GM19240 (cell line): ENCODE measurements around the gene TRABD2B.

Experiments
- DNase-seq: peaks from one replicate; pipeline ENCODE4 v3.0.0; 2011; ENCODE audit warnings: low spot score; ENCODE audit not compliant: insufficient read length

TRABD2B gene

GRCh38 chr1:47997289-47998200 is at the start of gene TRABD2B:
TRABD2B (minus strand) TSS chr1:47997385.
- DNase-seq, result peak; percentile 88

- no peak for DNase-seq
Measured at GRCh38 chr1:48044311-48044710, 47.1 kb upstream of the TRABD2B start.

- DNase-seq, result no peak
Measured at GRCh38 chr1:48043622-48044021, 46.4 kb upstream of the TRABD2B start.

- no peak for DNase-seq
Measured at GRCh38 chr1:48040154-48040553, 43.0 kb upstream of the TRABD2B start.

GRCh38 chr1:48039088-48040054 is 42.2 kb upstream of the TRABD2B start:
- DNase-seq, result no peak

DNA sequence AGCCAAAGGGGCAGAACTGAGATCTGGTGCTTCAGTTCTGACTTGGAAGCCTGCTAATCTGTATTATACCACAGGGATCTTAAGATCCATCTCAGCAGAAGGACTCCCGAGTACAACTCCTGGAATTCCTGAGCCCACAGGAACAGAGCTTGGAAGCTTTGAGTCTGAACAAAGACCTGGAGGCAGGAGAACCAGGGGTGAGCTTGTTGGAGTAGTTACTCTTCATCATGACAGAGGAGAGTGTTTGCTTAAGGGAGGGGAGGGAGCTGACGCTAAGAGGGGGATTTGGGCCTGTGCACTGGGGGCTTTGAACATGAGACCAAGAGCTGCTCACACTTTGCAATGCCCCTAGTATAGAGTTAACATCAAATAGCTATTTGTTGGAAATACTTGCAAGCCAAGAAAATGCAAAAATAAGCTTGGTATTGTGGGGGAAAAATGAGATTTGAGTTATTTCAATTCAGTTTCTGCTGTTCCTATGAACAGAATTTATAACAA is 41.1 kb upstream of the TRABD2B start:
- no peak for DNase-seq

GRCh38 chr1:48036710-48037355 is 39.6 kb upstream of the TRABD2B start:
- no peak for DNase-seq

GRCh38 chr1:48035371-48036141 is 38.4 kb upstream of the TRABD2B start:
- DNase-seq, result no peak

DNA sequence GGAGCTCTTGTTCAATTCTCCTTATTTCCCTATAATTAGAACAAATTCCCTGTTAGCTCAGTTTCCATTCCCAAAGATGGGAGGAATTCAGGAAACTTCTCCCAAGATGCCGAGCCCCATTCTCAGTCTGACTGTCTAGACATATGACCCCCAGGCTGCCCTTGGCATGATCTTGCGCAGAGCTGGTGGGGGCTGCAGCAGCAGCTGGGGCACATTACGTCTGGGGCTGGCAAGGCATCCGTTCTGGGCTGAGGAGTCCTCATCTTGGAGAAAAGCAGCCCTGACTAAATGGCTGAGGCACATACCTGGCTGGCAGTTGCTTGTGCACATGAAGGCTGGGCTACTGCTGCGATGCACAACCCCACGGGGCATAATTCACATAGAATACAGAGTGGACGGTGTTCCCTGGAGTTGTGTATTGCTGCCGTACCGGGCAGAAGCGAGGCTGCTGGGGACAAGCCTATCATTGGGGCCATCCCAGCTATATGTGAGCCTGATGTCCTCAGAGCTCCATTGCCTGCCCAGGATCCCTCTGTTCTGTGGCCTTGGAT is 36.4 kb upstream of the TRABD2B start:
- no peak for DNase-seq

DNA sequence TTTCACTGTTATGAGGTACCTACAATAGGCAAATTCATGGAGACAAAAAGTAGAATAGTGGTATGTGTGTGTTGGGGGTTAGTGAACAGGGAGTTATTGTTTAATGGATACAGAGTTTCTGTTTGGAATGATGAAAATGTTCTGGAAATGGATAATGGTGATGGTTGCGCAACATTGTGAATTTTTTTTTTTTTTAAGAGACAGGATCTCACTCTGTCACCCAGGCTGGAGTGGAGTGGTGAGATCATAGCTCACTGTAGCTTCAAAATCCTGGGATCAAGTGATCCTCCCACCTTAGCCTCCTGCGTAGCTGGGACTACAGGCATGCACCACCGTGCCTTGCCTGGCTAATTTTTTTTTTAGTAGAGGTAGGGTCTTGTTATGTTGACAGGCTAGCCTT is 34.5 kb upstream of the TRABD2B start:
- no peak for DNase-seq

DNA sequence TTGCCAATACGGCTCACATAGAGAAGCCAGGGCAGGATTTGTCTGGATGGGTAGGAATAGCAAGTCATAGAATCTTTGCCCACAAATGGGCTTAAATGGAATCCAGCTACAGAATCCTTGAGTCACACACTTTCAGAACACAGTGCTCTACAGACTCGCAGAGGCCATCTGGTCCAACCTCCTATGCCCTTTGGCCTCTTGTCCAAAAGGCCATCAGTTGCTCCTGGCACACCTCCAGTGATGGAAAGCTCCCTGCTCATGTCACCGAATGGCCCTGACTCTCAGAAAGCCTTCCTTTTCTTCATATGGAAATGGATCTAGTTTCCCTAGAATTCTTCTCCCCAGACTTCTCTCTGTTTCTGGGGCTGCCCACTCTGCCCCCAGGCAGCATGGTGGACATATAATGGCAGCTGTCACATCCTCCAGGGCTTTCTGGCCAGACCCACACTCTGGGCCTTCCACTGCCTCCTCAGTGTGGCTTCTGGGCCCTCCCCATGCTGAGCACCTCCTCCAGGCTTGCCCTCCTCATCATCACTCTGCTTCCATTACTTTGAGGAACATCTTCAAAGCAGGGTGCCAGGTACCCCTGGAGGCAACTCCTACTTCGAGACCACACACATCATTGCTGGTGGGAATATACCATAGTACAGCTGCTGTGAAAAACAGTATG is 33.6 kb upstream of the TRABD2B start:
- no peak for DNase-seq

- no peak for DNase-seq
Measured at GRCh38 chr1:48030211-48030610, 33.0 kb upstream of the TRABD2B start.

GRCh38 chr1:48028218-48029069 is 31.3 kb upstream of the TRABD2B start:
- no peak for DNase-seq

DNA sequence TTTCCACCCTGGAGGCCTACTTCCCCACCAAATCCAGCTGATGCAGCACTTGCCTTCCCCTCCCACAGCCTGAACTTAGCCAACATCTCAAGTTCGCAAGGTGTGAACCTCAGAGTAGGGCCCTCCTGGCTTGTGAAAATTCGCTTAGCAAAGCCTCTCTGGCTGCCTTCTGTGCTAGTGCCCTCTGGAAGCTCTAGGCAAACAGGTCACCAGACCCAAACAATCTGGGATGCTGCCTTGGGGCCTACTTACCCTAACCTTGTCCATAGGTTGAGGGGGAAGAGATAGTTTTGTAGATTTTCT is 30.3 kb upstream of the TRABD2B start:
- DNase-seq, result no peak

DNA sequence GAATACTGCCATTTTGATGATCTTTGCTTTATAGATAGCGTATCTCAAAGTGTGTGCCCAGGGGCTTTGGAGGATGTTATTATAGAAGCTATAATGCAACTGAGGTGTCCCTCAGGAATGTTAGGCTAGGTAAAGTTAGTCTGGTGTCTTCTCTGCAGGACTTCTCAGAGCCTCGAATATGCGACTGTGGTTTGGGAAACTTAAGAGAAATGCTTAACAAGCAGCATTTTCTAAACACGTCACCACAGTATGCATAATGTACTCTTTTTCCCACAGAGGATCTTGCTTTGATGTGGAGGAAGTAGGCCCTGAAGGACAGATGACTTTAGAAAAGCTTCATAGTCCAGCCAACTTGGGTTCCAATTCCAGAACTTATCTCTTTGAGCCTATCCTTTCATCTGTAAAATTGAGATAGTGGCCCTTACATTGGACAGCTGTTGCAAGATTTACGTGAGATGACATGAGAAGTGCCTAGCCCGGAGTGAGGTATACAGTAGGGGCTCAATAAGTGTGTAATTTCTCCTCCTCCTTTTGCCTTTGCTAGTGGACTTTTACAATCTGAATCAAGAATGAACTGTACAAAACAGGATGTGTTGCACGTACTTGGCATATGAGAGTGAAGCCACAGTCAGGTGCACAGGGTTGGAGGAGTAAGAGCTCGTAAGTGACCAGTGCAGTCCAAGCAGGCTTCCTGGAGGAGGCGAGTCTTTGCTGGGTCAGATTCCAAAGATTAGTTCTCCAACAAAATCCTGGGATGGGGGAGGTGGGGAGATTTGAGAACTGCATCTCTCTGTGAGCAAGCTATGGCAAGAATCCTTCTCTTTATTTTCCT is 29.7 kb upstream of the TRABD2B start:
- DNase-seq, result no peak

- no peak for DNase-seq
Measured at GRCh38 chr1:48026275-48026674, 29.1 kb upstream of the TRABD2B start.

DNA sequence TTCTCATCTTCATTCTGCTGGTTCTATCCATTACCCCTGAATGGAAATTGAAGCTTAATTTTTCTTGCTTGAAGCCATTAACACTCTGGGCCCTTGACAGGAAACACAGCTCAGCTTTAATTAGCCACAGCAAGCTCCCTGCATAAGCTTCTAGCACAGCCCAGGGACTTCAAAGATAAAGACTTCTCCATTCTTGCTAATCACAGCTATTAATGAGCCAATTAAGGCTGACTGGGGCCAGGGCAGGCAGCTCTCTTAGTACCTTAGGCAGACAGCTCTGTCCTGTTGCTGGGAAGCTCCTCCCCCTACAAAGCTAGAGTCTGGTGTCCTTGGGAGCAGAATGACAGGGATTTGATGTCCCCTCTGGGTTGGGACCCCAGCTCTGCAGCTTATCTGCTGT is 27.9 kb upstream of the TRABD2B start:
- no peak for DNase-seq

- no peak for DNase-seq
Measured at GRCh38 chr1:48023488-48023887, 26.3 kb upstream of the TRABD2B start.
